GM10847 (cell line): Measurements from ENCODE around the gene RERE.

Source experiments
- POLR2A ChIP-seq: IDR thresholded peaks from 2 replicates; pipeline ENCODE4 v1.6.1; 2011; ENCODE audit not compliant: insufficient read length; ENCODE audit errors: extremely low read depth

The RERE gene

GRCh38 chr1:8578936-8579335, 238.5 kb downstream of the RERE start:
- no peak for TF ChIP-seq POLR2A

GRCh38 chr1:8578132-8578877, 239.1 kb downstream of the RERE start:
- no peak for TF ChIP-seq POLR2A

GRCh38 chr1:8574985-8575384, 242.5 kb downstream of the RERE start:
- TF ChIP-seq POLR2A: no peak

DNA sequence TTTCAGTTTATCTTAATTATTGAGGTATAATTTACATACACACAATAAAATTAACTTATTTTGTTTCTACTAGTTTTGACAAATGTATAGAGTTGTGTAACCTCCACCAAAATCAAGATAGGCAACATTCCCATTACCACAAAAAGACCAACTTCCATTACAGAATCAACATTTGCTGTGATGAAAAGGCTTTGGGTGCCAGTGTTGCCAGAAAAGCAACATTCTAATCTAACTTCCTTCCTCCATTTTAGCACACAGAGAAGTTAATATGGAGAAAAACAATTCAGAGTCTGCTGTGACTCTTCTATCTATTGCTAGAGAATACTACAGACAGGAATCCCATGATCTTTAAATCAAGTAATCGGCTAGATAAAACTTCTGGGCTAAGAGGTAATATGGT, 245.3 kb downstream of the RERE start:
- TF ChIP-seq POLR2A: no peak

GRCh38 chr1:8571200-8571984, 246.0 kb downstream of the RERE start:
- TF ChIP-seq POLR2A: no peak

- TF ChIP-seq POLR2A: no peak
Observed at GRCh38 chr1:8570465-8570864, 247.0 kb downstream of the RERE start.

DNA sequence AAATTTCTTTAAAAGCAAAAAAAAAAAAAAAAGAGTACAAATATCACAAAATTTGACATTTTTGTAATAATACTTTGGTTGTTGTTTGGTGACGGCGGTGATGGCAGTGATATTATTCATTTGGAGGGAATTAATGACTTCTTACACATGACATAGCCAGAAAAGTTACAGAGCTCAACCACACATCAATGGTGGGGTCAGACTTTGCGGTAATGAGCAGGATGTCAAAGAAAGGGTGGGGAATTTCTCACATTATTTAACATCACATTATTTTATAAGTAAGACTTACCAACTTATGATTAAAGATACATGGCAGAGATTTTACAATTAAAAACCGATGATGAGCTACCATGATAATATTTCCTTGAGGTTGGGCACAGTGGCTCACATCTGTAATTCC, 248.2 kb downstream of the RERE start:
- TF ChIP-seq POLR2A: no peak

DNA sequence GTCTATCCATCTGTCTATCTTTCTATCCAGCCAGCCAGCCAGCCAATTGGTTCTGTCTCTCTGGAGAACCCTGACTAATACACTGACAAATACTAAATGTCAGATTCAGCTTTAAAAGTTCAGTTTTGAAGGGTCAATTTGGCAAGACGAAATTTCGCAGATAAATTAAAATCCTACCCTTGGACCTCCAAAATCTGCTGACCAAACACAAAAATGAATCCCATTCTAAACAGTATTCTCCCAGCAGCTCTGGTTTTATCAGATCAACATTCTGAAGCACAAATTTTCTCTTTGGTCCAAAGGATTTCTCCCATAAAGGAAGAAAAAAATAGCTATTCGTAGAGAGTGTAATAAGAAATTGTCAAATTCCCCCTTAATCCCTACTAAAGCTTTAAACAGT, 248.6 kb downstream of the RERE start:
- TF ChIP-seq POLR2A: no peak

DNA sequence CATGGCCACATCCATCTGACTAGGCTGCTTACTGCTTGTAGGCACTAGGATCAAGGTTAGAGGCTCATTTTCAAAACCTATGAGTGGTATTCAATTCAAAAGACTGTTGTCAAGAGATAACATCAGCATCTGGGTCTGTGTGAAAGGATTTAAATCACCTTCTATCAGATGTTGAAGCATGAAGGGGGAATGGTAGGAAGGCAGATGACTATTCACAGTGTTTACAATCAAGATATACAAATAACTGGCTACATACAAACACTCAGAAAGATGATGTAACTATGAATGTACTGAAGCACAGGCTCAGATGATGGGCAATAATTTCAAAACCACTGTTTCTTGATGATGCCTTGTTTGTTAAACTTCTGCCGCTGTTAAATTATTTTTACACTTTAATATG, 250.3 kb downstream of the RERE start:
- no peak for TF ChIP-seq POLR2A

DNA sequence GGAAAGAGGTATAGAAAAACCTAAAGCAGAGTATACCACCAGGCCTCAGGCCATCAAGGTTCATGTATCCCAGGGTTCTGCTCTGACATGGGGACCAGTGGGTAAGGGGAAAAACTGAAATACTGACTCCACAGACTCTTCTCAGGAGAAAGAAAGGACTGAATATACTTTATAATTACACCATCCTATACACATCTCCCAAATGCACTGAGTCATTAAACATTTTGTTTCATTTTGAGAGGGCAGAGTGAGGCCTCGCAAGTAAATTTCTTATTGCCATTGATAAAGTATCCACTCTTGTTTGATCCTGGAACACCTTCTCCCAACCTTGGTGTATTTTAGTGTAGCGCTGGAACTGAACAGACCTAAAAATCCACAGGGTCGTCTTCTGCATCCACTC, 251.6 kb downstream of the RERE start:
- no peak for TF ChIP-seq POLR2A

- TF ChIP-seq POLR2A: no peak
Observed at GRCh38 chr1:8563944-8564537, 253.4 kb downstream of the RERE start.

DNA sequence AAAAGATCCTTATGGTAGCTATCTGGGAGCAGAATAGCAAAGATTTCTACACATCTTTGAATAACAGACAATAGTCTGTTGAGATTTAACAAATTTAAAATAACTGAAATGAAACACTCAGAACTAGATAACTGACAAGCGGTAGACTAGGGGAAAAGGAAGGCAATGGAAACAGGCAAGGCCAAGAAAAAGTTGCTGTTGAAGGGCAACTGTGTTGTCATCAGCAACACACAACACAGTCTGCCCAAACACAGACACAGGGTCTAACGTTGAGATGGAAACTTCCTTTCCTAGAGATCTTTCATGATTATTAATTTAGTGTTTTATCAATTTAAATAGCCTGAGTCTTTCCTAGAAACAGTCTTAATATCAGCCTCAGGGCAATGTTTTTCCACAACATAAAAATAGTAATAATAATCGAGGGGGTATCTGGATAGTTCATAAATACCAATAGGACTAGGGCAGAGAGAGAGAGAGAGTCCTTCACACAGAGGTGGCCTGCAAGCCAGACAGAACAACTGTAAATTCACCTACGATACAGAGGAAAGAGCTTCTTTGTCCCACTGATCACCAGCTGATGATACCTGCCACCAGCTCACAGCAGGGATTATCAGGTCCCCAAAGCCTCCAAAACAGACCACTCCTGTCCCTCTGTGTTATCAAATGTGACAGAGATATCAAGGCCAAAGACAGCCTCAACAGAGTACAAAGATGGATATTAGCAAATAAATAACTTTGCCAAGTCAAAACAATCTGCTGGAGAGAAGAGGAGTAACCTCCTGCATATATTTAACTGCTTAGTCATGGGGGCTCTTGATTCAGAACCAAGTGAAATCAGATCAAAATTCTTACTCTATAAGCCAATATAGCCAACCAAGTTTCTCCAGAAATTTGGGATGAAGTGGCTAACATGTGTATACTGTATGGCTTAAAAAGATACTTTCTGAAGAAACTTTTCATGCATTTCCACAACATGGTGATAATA, 254.3 kb downstream of the RERE start:
- no peak for TF ChIP-seq POLR2A

- TF ChIP-seq POLR2A: no peak
Observed at GRCh38 chr1:8562222-8562621, 255.2 kb downstream of the RERE start.

DNA sequence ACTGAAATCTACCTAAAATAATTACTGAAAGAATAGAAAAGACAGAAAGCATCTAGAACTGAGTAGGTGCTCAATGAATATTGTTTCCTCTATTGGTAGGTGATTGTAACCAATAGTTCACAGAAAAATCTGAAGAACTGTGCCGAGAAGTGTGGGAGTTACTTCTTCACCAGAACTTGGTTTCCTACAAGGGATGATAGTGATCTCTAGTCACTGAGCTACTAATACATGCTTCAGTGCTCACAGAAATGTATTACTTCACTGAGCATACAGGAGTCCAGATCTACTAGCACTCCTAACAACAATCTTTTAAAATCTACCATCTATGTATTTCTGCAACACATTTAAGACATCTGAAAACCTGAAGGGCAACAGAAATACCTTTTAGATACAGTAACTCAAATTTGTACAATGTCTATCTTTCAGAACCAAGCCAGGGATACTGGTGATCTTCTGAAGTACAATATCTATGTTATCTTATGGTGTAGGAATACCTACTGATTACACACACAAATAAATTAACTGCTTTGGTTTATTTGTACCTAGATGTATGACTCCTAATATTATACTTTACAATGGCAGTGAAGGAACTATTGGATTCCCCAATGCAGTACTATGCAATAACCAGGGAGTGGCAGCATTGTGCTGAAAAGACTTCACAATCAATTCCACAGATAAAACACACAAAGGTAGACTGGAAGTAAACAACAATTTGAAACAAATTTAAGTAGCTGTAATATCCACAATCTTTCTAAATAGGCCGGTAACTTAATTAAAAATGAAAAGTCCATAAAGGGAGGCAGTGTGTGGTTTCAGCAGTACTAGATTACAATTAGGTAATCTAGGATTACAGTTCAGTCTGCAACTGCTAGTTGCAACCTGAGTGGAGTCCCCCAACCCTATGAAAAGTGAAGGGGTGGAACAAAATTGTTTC, 256.6 kb downstream of the RERE start:
- TF ChIP-seq POLR2A: no peak
